ENCODE results near the gene UBE3C. TPM values are rescaled to one million over a fixed set of nuclear protein-coding genes. Genes with fewer than 3 reads are reported as not detected.
"Not testable (repeated sequence)": the region's sequence is repeated elsewhere in the genome, so short reads cannot be mapped to it uniquely, and the experiment has no call there.

The UBE3C gene
- total RNA-seq, 1 donor: 95.9 TPM

DNA sequence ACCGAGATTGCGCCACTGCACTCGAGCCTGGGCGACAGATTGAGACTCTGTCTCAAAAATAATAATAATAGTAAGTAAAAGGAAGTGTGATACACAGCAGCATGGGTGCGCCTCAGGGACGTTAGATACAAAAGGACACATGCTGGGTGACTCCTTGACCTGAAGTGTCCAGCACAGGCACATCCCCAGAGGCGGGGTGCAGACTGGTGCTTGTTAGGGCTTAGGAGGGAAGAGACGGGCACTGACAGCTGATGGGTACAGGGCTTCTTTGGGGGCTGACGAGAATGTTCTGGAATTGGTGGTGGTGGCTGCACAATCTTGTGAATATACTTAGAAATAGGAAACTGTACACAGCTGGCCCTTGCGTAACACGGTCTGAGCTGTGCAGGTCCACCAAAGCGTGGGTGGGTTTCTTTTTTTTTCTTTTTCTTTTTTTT, 136.3 kb downstream of the UBE3C start:
- Histone ChIP-seq H3K4me2 (ENCODE audit: insufficient read depth, low read length) (no peak overlapping the region), H3K9me3 (ENCODE audit: low read depth, low read length) (no peaks in the 10 kb centered on the region), H3K27ac (ENCODE audit: low read depth, low read length) (no peak overlapping the region), H3K27me3 (ENCODE audit: insufficient read depth, low read length) (no peaks in the 10 kb centered on the region), H3K79me2 (ENCODE audit: insufficient read depth, low read length) (no peaks in the 10 kb centered on the region), H2AFZ (ENCODE audit: low read length) (no peak overlapping the region), H4K20me1 (ENCODE audit: insufficient read depth, low read length) (no peaks in the 10 kb centered on the region), H3K4me3 (ENCODE audit: insufficient read depth, low read length) (no peak overlapping the region), H3K4me1 (ENCODE audit: insufficient read depth, low read length) (peaks cover 42% of the 10 kb centered on the region), H3K36me3 (ENCODE audit: insufficient read depth, low read length) (peaks cover 13% of the 10 kb centered on the region)
- DNase-seq (ENCODE audit: insufficient read length, low spot score, missing footprints): peak; percentile 79
- TF ChIP-seq, protein P1, sequence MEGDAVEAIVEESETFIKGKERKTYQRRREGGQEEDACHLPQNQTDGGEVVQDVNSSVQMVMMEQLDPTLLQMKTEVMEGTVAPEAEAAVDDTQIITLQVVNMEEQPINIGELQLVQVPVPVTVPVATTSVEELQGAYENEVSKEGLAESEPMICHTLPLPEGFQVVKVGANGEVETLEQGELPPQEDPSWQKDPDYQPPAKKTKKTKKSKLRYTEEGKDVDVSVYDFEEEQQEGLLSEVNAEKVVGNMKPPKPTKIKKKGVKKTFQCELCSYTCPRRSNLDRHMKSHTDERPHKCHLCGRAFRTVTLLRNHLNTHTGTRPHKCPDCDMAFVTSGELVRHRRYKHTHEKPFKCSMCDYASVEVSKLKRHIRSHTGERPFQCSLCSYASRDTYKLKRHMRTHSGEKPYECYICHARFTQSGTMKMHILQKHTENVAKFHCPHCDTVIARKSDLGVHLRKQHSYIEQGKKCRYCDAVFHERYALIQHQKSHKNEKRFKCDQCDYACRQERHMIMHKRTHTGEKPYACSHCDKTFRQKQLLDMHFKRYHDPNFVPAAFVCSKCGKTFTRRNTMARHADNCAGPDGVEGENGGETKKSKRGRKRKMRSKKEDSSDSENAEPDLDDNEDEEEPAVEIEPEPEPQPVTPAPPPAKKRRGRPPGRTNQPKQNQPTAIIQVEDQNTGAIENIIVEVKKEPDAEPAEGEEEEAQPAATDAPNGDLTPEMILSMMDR (IDR thresholded peaks at IDR 0.05; ENCODE audit: extremely low read depth, low read depth, low read length): no peak

DNA sequence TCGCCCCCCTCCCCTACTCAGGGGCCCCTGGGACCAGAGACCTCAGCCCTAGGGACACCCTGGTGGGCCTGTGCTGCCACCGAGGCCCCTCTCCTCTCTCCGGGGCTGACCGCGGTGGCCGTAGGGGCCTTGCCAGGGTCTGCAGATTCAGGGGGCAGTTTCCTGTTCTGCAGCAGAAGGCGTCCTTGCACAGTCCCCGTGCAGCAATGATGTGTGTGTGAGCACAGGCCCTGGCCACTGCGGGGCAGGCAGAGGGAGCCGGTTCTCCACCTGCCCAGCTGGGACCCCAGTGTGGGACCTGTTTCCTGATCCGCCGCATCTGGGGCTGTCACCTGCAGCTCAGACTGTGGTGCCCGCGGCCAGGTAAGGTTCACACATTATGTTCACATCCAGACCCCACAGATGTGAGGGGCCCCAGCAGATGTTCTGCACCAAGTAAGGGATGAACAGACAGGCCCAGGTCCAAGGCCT, 137.4 kb downstream of the UBE3C start:
- no peaks in the 10 kb centered on the region for H4K20me1 ChIP-seq (ENCODE audit: insufficient read depth, low read length)
- H3K4me2 ChIP-seq (ENCODE audit: insufficient read depth, low read length): no peak overlapping the region
- no peak overlapping the region for H3K27ac ChIP-seq (ENCODE audit: low read depth, low read length)
- no peak overlapping the region for H2AFZ ChIP-seq (ENCODE audit: low read length)
- H3K27me3 ChIP-seq (ENCODE audit: insufficient read depth, low read length): no peaks in the 10 kb centered on the region
- no peaks in the 10 kb centered on the region for H3K9me3 ChIP-seq (ENCODE audit: low read depth, low read length)
- no peaks in the 10 kb centered on the region for H3K79me2 ChIP-seq (ENCODE audit: insufficient read depth, low read length)
- H3K4me1 ChIP-seq (ENCODE audit: insufficient read depth, low read length): peaks cover 40% of the 10 kb centered on the region
- TF ChIP-seq, protein P1 (IDR thresholded peaks at IDR 0.05; ENCODE audit: extremely low read depth, low read depth, low read length): no peak
- H3K4me3 ChIP-seq (ENCODE audit: insufficient read depth, low read length): no peak overlapping the region
- peaks cover 3% of the 10 kb centered on the region for H3K36me3 ChIP-seq (ENCODE audit: insufficient read depth, low read length)
- DNase-seq (ENCODE audit: insufficient read length, low spot score, missing footprints): peak; percentile 86

DNA sequence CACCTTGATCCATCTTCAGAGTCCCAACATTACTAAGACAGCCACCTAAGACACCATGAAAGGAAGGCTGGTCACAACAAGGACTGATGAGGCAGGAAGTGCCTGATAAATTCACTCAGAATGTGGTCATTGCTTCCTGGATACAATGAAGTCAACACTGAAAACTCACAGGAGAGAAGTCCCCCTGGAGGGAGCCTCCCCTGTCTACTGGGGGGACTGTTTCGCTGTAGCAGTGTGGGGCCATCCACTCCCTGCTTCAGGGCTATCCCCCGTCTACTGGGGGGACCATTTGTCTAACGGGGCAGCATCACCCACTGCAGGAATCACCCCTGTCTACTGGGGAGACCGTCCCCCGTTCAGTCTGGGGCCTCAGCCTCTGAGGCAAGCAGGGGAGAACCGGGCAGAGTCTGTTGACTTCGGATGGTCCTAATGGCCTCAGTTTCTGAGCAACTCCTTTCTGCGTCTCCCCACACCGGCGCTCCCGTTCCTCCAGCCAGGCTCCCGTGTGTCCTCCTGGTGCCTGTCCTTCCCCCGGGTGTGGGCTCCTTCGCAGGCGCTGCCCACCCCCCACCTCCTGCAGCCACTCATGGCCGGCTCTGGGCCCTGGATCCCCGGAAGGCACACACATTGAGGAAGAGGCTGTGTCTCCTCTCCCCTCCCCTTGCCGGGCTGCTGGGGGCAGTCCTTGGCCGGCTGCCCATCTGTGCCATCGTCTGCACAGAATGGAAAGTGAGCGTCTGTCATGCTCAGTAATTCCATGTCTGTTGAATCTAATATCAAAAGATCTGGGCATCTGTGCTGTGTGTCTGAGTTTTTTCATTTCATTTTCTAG, 138.2 kb downstream of the UBE3C start:
- no peaks in the 10 kb centered on the region for H4K20me1 ChIP-seq (ENCODE audit: insufficient read depth, low read length)
- no peaks in the 10 kb centered on the region for H3K79me2 ChIP-seq (ENCODE audit: insufficient read depth, low read length)
- TF ChIP-seq, protein P1 (IDR thresholded peaks at IDR 0.05; ENCODE audit: extremely low read depth, low read depth, low read length): no peak
- no peaks in the 10 kb centered on the region for H3K27me3 ChIP-seq (ENCODE audit: insufficient read depth, low read length)
- H3K4me2 ChIP-seq (ENCODE audit: insufficient read depth, low read length): peak overlapping the region; percentile 2
- H3K4me1 ChIP-seq (ENCODE audit: insufficient read depth, low read length): peaks cover 33% of the 10 kb centered on the region
- peak overlapping the region; percentile 5 for H2AFZ ChIP-seq (ENCODE audit: low read length)
- no peak overlapping the region for H3K4me3 ChIP-seq (ENCODE audit: insufficient read depth, low read length)
- no peaks in the 10 kb centered on the region for H3K36me3 ChIP-seq (ENCODE audit: insufficient read depth, low read length)
- H3K9me3 ChIP-seq (ENCODE audit: low read depth, low read length): no peaks in the 10 kb centered on the region
- peak; percentile 93 for DNase-seq (ENCODE audit: insufficient read length, low spot score, missing footprints)
- H3K27ac ChIP-seq (ENCODE audit: low read depth, low read length): no peak overlapping the region

DNA sequence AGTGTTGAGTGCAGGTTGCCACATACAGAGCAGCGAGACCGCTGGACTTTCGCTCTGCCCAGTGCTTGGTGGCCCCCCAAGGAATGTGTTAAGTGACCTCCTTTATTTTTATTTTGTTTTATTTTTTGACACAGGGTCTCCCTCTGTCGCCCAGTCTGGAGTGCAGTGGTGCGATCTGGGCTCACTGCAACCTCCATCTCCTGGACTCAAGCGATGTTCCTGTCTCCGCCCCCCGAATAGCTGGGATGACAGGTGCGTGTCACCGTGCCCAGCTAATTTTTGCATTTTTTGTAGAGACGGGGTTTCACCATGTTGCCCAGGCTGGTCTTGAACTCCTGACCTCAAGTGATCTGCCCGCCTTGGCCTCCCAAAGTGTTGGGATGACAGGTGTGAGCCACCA, 138.8 kb downstream of the UBE3C start:
- H3K4me2 ChIP-seq (ENCODE audit: insufficient read depth, low read length): not testable (repeated sequence)

More for the DNA sequence above, 138.8 kb downstream of the UBE3C start:
- not testable (repeated sequence) for H2AFZ ChIP-seq (ENCODE audit: low read length); H3K79me2 ChIP-seq (ENCODE audit: insufficient read depth, low read length); DNase-seq (ENCODE audit: insufficient read length, low spot score, missing footprints); H4K20me1 ChIP-seq (ENCODE audit: insufficient read depth, low read length); H3K27me3 ChIP-seq (ENCODE audit: insufficient read depth, low read length); H3K4me3 ChIP-seq (ENCODE audit: insufficient read depth, low read length); H3K9me3 ChIP-seq (ENCODE audit: low read depth, low read length); H3K27ac ChIP-seq (ENCODE audit: low read depth, low read length); H3K36me3 ChIP-seq (ENCODE audit: insufficient read depth, low read length)
- peaks cover 27% of the 10 kb centered on the region for H3K4me1 ChIP-seq (ENCODE audit: insufficient read depth, low read length)
